ENCODE measurements around the gene GRM2. TPM values are rescaled to one million over a fixed set of nuclear protein-coding genes. Genes with fewer than 3 reads are reported as not detected.

The GRM2 gene
- total RNA-seq, 4 donors from 2014 or later = 0.30 to 1.8 (median 0.48) TPM; not detected in 1

DNA sequence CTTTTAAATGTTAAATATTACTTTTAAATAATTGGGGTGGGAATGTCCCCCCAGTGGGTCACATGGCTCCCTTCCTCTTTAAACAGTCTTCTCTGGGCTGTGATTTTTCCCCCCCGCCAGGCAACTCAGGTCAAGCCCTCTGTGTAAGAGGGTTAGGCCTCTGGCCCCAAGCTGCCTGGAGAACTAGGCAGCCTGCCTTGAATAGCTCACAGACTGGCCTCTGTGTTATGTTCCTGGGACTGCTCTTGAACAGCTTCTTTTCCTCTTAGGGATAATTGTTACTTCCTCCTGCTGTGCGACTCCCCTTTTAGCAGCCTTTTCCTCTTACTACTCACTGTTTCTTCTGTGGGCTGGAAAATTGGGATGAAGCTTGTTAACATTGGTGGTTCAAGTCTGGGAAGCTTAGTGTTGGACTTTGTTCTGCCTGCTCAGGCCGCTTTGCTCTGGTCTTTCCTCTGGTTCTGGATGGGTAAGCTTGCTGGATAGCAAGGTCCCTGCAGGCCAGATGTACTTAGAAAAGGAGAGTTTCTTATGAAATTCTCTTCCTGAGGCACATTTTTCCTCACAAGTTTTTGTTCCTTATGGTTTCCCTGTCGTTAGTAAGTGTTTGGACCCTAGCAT lies 33.6 kb upstream of the GRM2 start:
- no peak overlapping the region for H3K27ac ChIP-seq
- no peak for TF ChIP-seq POLR2A (IDR thresholded peaks at IDR 0.05)
- TF ChIP-seq, protein P1, sequence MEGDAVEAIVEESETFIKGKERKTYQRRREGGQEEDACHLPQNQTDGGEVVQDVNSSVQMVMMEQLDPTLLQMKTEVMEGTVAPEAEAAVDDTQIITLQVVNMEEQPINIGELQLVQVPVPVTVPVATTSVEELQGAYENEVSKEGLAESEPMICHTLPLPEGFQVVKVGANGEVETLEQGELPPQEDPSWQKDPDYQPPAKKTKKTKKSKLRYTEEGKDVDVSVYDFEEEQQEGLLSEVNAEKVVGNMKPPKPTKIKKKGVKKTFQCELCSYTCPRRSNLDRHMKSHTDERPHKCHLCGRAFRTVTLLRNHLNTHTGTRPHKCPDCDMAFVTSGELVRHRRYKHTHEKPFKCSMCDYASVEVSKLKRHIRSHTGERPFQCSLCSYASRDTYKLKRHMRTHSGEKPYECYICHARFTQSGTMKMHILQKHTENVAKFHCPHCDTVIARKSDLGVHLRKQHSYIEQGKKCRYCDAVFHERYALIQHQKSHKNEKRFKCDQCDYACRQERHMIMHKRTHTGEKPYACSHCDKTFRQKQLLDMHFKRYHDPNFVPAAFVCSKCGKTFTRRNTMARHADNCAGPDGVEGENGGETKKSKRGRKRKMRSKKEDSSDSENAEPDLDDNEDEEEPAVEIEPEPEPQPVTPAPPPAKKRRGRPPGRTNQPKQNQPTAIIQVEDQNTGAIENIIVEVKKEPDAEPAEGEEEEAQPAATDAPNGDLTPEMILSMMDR (IDR thresholded peaks at IDR 0.05) = no peak
- H3K27me3 ChIP-seq = no peaks in the 10 kb centered on the region
- intact Hi-C loops (cut with DNase I; ENCODE audit: low total_unique reads) = no loop called here
- no peak for DNase-seq
- H3K36me3 ChIP-seq = no peaks in the 10 kb centered on the region
- peaks cover 6 to 9% of the 10 kb centered on the region in 2 donors for H3K4me1 ChIP-seq
- no peaks in the 10 kb centered on the region for H3K9me3 ChIP-seq
- H3K4me3 ChIP-seq = no peak overlapping the region

DNA sequence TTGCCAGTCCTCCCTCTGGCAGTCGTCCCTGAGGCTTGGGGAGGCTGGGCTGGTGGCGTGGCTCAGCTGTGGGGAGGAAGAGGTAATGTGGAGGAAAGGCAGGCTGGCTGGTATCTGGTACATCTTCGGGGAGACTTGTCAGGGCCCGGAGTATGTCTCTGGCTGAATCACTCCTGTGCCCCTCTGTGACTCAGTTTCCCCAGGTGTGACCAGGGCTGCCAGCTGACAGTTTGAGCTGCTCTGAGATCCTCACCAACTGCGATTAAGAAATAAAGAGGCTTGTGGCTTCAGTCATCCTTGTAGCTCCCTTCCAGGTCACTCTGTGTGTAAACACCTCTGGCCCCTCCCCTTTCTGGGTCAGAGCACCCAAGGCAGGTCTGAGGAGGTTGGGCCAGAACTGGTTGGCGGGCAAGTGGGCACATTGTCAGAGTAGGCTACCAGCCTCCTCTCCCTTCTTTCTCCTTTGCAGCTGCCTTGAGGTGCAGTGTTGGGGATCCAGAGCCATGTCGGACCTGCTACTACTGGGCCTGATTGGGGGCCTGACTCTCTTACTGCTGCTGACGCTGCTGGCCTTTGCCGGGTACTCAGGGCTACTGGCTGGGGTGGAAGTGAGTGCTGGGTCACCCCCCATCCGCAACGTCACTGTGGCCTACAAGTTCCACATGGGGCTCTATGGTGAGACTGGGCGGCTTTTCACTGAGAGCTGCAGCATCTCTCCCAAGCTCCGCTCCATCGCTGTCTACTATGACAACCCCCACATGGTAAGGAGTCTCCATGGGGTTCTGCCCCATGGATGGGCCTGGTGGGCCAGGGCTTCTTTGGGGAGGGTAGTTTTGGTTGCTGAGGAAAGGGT lies 32.8 kb upstream of the GRM2 start:
- no peak for TF ChIP-seq POLR2A (IDR thresholded peaks at IDR 0.05)
- TF ChIP-seq, protein P1 (IDR thresholded peaks at IDR 0.05) = no peak
- H3K4me1 ChIP-seq = peaks cover 6 to 9% of the 10 kb centered on the region in 2 donors
- intact Hi-C loops (cut with DNase I; ENCODE audit: low total_unique reads) = no loop called here
- no peaks in the 10 kb centered on the region for H3K27me3 ChIP-seq
- H3K27ac ChIP-seq = no peak overlapping the region
- no peaks in the 10 kb centered on the region for H3K36me3 ChIP-seq
- DNase-seq = no peak
- H3K4me3 ChIP-seq = no peak overlapping the region
- no peaks in the 10 kb centered on the region for H3K9me3 ChIP-seq

DNA sequence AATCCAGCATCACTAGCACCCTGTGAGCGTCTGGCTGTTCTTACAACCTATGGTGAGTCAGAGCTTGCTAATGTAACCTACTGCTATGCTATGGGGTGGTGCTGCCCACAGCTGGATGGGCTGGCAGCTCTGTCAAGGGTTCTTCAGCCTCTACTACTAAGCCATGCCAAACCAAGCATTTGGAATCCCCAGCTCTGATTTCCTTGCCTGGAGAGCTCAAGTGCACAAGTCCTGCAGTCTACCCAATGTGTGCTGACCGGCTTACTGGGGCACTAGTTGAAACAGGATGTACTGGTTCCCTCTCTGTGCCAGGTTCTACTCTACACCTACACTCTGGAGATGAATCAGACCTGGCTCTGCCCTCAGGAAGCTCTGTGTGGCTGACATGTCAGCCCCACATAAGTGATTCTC lies 31.7 kb upstream of the GRM2 start:
- Histone ChIP-seq H3K36me3 (no peaks in the 10 kb centered on the region), H3K27me3 (no peaks in the 10 kb centered on the region), H3K4me1 (peaks cover 6 to 9% of the 10 kb centered on the region in 2 donors), H3K4me3 (no peak overlapping the region), H3K9me3 (no peaks in the 10 kb centered on the region), H3K27ac (no peak overlapping the region)
- TF ChIP-seq, protein P1 (IDR thresholded peaks at IDR 0.05) = no peak
- TF ChIP-seq POLR2A (IDR thresholded peaks at IDR 0.05) = no peak
- DNase-seq = no peak
- intact Hi-C loops (cut with DNase I; ENCODE audit: low total_unique reads) = no loop called here

DNA sequence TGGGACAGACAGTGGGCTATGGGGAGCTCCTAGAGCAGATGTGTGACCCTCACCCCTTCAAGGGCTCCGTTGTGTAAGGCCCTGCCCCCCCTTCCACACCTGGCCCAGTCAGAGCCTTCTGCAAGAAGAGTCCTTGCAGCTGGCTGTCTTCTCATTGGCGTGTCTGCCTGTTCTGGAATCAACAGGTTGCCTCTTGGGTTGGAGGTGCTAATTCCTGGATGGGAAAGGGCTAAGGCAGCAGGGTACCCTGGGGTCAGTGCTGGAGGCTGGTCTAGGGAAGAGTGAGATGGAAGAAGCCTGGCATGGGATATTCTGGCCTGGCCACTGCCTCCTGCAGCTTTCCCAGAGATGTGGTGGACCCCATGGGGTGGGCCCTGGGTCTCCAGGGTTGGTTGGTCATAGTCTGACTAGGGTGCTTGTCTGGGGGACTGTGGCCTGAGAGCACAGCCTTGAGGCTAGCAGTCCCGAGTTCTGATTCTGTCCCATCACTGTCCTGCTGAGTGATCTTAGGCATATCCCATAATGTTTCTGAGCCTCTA lies 30.7 kb upstream of the GRM2 start:
- H3K9me3 ChIP-seq = no peaks in the 10 kb centered on the region
- peaks cover 4 to 6% of the 10 kb centered on the region in 2 donors for H3K4me1 ChIP-seq
- DNase-seq = no peak
- intact Hi-C loops (cut with DNase I; ENCODE audit: low total_unique reads) = no loop called here
- TF ChIP-seq POLR2A (IDR thresholded peaks at IDR 0.05) = no peak
- TF ChIP-seq, protein P1 (IDR thresholded peaks at IDR 0.05) = no peak
- no peak overlapping the region for H3K4me3 ChIP-seq
- H3K27me3 ChIP-seq = no peaks in the 10 kb centered on the region
- no peaks in the 10 kb centered on the region for H3K36me3 ChIP-seq
- no peak overlapping the region for H3K27ac ChIP-seq

DNA sequence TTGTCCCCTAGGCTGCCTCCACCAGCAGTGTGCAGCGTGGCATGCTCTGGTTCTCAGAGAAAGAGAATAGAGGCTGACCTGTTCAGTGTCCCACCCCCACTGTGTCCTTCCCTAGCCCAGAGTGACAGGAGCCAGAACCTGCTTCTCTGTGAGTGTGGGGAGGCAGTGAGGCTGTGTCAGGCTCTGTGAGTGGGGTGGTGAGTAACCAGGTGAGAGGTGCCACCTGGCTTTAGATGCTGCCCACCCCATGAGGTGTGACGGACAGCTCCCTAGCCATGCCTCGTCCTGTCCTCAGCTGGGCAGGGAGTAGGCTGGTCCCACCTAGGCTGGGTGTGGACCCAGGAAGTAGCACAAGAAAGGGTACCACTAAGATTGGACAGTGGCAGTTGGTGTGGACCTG lies 29.5 kb upstream of the GRM2 start:
- TF ChIP-seq, protein P1 (IDR thresholded peaks at IDR 0.05) = no peak
- no peak for TF ChIP-seq POLR2A (IDR thresholded peaks at IDR 0.05)
- H3K36me3 ChIP-seq = no peaks in the 10 kb centered on the region
- H3K9me3 ChIP-seq = no peaks in the 10 kb centered on the region
- no peak overlapping the region for H3K27ac ChIP-seq
- no peak overlapping the region for H3K4me3 ChIP-seq
- intact Hi-C loops (cut with DNase I; ENCODE audit: low total_unique reads) = no loop called here
- H3K4me1 ChIP-seq = peaks cover 4 to 6% of the 10 kb centered on the region in 2 donors
- H3K27me3 ChIP-seq = no peaks in the 10 kb centered on the region
- DNase-seq = no peak

Measured in uterus (tissue), 4 donors.